ENCODE measurements around the gene MVD. TPM values are rescaled to one million over a fixed set of nuclear protein-coding genes. Genes with fewer than 3 reads are reported as not detected.

Gene MVD
- total RNA-seq, 4 donors from 2014 or later = 52.7 to 134 (median 71.4) TPM

DNA sequence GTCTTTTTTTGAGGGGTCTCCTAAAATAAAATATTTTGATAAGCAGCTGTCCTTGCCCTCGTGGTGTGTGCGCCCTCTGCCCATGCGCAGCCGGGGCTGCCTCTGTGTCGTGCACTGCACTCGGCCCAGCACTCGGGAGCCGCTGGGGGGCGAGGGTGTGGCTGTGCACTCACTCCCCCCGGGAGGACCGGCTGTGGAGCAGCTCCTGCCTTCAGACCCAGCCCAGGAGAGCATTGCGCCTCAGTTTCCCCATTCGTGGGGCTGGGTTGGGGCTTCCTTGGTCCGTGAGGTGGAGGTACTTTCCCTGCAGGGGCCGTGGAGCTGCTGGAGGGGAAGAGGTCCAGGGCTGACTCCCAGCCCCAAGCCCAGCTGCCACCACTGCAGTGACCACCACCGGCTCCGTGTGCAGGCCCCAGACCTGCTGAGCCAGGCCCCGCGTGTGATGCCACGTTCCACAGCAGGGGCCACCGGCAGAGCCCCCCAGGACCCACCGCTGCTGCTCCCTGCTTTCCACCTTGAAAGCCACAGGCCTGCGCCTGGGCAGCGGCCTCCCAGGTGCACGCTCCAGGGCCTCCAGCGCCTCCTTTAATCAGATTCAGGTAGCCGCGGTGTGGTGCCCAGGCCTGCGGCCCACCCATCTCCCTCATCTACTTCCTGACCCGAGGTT lies 30.8 kb downstream of the MVD start:
- peaks cover 0 to 38% (median 3%) of the 10 kb centered on the region in 4 donors for H3K27me3 ChIP-seq
- no peak overlapping the region for H3K4me3 ChIP-seq
- H3K27ac ChIP-seq = no peak overlapping the region
- H3K9me3 ChIP-seq = no peaks in the 10 kb centered on the region
- TF ChIP-seq POLR2A (IDR thresholded peaks at IDR 0.05) = no peak
- TF ChIP-seq, protein P1, sequence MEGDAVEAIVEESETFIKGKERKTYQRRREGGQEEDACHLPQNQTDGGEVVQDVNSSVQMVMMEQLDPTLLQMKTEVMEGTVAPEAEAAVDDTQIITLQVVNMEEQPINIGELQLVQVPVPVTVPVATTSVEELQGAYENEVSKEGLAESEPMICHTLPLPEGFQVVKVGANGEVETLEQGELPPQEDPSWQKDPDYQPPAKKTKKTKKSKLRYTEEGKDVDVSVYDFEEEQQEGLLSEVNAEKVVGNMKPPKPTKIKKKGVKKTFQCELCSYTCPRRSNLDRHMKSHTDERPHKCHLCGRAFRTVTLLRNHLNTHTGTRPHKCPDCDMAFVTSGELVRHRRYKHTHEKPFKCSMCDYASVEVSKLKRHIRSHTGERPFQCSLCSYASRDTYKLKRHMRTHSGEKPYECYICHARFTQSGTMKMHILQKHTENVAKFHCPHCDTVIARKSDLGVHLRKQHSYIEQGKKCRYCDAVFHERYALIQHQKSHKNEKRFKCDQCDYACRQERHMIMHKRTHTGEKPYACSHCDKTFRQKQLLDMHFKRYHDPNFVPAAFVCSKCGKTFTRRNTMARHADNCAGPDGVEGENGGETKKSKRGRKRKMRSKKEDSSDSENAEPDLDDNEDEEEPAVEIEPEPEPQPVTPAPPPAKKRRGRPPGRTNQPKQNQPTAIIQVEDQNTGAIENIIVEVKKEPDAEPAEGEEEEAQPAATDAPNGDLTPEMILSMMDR (IDR thresholded peaks at IDR 0.05) = no peak
- H3K4me1 ChIP-seq = peaks cover 12 to 23% (median 14%) of the 10 kb centered on the region in 3 donors
- no peak for DNase-seq
- whole genome bisulfite sequencing, 2 donors = 87 to 97% methylated on average over 7 to 16 of the region's 30 CpGs
- intact Hi-C loops (cut with DNase I) = no loop called here
- peaks cover 5 to 57% (median 15%) of the 10 kb centered on the region in 3 donors for H3K36me3 ChIP-seq

GRCh38 chr16:88631384-88631783 lies 31.5 kb downstream of the MVD start:
- 75 to 81% methylated on average over 15 to 16 of the region's 16 CpGs for WGBS, 2 donors
- no peak for DNase-seq

DNA sequence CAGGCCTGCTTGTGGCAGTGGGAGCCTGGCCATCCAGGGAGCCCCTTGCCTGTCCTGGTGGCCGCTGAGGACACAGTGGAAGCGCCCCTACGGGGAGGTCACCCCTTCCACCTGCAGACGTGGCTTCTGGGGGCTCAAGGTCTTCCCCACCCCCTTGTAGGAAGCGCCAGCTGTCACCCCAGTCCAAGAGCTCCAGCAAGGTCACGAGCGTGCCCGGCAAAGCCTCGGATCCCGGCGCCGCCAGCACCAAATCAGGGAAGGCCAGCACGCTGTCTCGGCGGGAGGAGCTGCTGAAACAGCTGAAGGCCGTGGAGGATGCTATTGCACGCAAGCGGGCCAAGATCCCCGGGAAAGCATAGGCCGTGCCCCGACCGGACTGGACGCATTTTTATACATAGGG lies 31.9 kb downstream of the MVD start:
- intact Hi-C loops (cut with DNase I) = no loop called here
- DNase-seq = no peak
- no peak overlapping the region for H3K4me3 ChIP-seq
- no peak overlapping the region for H3K27ac ChIP-seq
- 93 to 96% methylated on average over 8 to 15 of the region's 23 CpGs for WGBS, 2 donors
- peaks cover 12 to 23% (median 14%) of the 10 kb centered on the region in 3 donors for H3K4me1 ChIP-seq
- peaks cover 5 to 67% (median 15%) of the 10 kb centered on the region in 3 donors for H3K36me3 ChIP-seq
- no peak for TF ChIP-seq POLR2A (IDR thresholded peaks at IDR 0.05)
- TF ChIP-seq, protein P1 (IDR thresholded peaks at IDR 0.05) = no peak
- peaks cover 0 to 27% (median 0%) of the 10 kb centered on the region in 4 donors for H3K27me3 ChIP-seq
- H3K9me3 ChIP-seq = no peaks in the 10 kb centered on the region

More at GRCh38 chr16:88631384-88631783, 31.5 kb downstream of the MVD start:
- TF ChIP-seq POLR2A (IDR thresholded peaks at IDR 0.05) = no peak
- TF ChIP-seq, protein P1 (IDR thresholded peaks at IDR 0.05) = no peak
- no peak overlapping the region for H3K27ac ChIP-seq
- no peaks in the 10 kb centered on the region for H3K9me3 ChIP-seq
- H3K27me3 ChIP-seq = peaks cover 0 to 31% (median 2%) of the 10 kb centered on the region in 4 donors
- intact Hi-C loops (cut with DNase I) = no loop called here
- H3K4me1 ChIP-seq = peaks cover 12 to 23% (median 14%) of the 10 kb centered on the region in 3 donors
- peaks cover 5 to 63% (median 15%) of the 10 kb centered on the region in 3 donors for H3K36me3 ChIP-seq
- H3K4me3 ChIP-seq = no peak overlapping the region

DNA sequence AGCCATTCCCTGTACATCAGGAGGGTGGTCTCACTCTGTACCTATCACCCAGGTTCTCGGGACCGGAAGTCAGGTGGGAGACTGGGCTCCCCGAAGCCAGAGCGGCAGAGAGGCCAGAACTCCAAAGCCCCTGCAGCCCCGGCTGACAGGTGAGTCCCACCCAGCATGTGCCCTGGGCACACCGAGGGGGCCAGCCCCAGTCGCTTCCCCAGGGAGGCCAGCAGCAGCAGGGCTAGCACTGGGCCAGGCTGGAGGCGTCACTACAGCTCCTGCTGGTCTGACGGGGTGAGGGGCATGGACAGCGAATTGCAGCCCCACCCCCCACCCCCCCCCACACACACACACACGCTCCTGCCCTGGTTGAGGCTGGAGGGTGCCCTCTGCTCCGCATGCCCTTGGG lies 32.5 kb downstream of the MVD start:
- DNase-seq = no peak
- Histone ChIP-seq H3K27me3 (peaks cover 0 to 22% (median 0%) of the 10 kb centered on the region in 4 donors), H3K27ac (no peak overlapping the region), H3K36me3 (peaks cover 7 to 72% (median 16%) of the 10 kb centered on the region in 3 donors), H3K4me3 (no peak overlapping the region), H3K4me1 (peaks cover 12 to 23% (median 14%) of the 10 kb centered on the region in 3 donors), H3K9me3 (no peaks in the 10 kb centered on the region)
- intact Hi-C loops (cut with DNase I) = no loop called here
- TF ChIP-seq, protein P1 (IDR thresholded peaks at IDR 0.05) = no peak
- no peak for TF ChIP-seq POLR2A (IDR thresholded peaks at IDR 0.05)
- 100% methylated on average over 1 of the region's 12 CpGs; no CpG with 5 or more reads in 1 of the 2 donors for WGBS, 2 donors

GRCh38 chr16:88629835-88630234 lies 33.1 kb downstream of the MVD start:
- no peak for TF ChIP-seq POLR2A (IDR thresholded peaks at IDR 0.05)
- TF ChIP-seq, protein P1 (IDR thresholded peaks at IDR 0.05) = no peak
- intact Hi-C loops (cut with DNase I) = no loop called here
- peaks cover 9 to 17% (median 11%) of the 10 kb centered on the region in 3 donors for H3K4me1 ChIP-seq
- H3K9me3 ChIP-seq = no peaks in the 10 kb centered on the region
- DNase-seq = no peak
- no peak overlapping the region for H3K4me3 ChIP-seq
- H3K36me3 ChIP-seq = peaks cover 13 to 78% (median 22%) of the 10 kb centered on the region in 3 donors
- H3K27ac ChIP-seq = no peak overlapping the region
- 79 to 96% methylated on average over 7 to 8 of the region's 9 CpGs for WGBS, 2 donors
- H3K27me3 ChIP-seq = peaks cover 0 to 16% (median 0%) of the 10 kb centered on the region in 4 donors

Data from esophagus squamous epithelium (tissue), 5 donors.